Ramos (cell line): ENCODE data around the gene WWC1.

Experiments used
- in situ Hi-C: fragments of 300-500 bp; cut with MboI; formaldehyde crosslinking; loops from one replicate; pipeline ENCODE4 v1.14.3; 2022; ENCODE audit warnings: low sequenced_read_pairs; ENCODE audit not compliant: unreplicated experiment

WWC1 gene

DNA sequence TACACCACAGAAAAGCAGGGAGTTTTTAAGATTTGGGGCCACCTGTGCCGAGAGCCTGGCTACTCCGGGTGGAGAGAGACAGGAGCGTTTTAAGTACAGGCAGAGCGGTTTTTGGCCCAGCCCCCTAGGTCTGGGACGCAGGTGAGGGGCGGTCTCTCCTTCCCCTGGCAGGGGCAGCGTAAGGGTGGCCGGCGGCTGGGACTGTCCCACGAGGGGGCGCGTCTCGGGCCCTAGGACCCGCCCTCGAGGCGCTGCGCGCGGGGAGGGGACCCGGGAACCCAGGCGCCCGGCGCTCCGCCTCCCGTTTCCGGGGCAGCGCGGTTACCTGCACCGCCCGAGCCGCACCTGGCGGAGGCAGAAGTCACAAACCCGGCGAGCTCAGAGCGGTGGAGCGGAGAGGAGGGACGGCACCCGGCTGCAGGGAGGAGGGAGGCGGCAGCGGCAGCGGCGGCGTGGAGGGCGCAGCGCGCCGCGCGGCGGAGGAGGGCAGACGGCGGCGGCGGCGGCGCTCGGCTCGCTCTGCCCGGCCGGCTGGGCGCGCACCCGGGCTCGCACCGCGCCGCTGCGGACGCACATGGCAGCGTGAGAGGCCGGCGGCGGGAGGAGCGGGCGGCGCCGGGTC lies at the start of gene WWC1:
Gene WWC1 (plus strand): TSS at position 304 of the 622 bp plus-strand sequence. CDS start 508 bp downstream, outside the sequence.
- in situ Hi-C loops = no loop called here

- in situ Hi-C loops = no loop called here
Observed at GRCh38 chr5:168244838-168245559, 46.4 kb upstream of the WWC1 start.

DNA sequence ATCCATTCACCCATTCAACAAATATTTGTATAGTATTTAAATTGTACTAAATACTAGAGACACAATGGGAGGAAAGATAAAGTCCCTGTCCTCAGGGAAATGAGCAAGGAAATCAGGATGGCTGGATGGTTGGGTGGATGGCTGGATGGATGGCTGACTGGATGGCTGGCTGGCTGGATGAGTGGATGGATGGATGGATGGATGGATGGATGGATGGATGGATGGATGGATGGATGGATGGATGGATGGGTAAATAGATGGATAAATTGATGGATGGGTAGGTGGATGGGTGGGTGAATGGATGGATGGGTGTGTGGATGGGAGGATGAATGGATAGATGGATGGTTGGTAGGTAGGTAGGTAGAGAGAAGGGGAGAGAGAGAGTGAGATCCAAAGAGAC lies 41.5 kb upstream of the WWC1 start:
- in situ Hi-C loops = loop anchor here (25.0 kb wide), 2 partner anchors 437 to 1037 kb away; no protein-coding TSS in a partner anchor

GRCh38 chr5:168251259-168251658 lies 40.2 kb upstream of the WWC1 start:
- in situ Hi-C loops = loop anchor here (25.0 kb wide), 2 partner anchors 436 to 1036 kb away; no protein-coding TSS in a partner anchor

DNA sequence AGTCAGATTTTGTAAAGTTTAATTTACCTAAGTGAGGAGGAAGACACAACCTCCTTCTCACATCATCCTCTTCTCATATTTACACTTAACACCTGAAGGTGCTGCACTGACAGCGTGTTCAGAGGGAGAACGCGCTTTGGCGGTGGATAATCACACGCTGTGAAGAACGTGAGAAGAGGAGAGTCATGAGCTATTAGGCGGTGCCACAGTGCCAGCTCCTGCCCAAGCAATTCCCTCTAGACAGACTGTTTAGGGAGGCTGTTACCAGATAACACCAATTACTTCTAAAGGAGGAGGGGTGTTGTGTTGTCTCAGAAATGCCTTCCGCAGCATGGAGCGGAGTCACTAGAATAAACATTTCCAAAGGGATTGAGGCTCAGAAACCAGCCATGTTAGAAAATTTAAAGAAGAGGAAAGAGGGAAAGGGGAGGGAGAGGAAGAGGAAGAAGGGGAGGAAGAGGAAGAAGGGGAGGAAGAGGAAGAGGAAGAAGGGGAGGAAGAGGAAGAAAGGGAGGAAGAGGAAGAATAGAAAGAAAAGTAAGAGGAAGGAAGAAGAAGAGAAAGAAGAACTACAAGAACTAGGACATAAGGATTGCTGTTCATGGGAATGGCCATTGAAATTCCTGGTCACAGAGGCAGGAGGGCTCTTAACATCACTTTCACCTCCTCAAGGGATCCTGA lies 37.3 kb upstream of the WWC1 start:
- in situ Hi-C loops = loop anchor here (25.0 kb wide), 2 partner anchors 433 to 1033 kb away; no protein-coding TSS in a partner anchor

- in situ Hi-C loops = loop anchor here (25.0 kb wide), 2 partner anchors 427 to 1027 kb away; no protein-coding TSS in a partner anchor
Observed at GRCh38 chr5:168260353-168261226, 30.9 kb upstream of the WWC1 start.

- in situ Hi-C loops = loop anchor here (25.0 kb wide), 2 partner anchors 426 to 1026 kb away; no protein-coding TSS in a partner anchor
Observed at GRCh38 chr5:168261227-168261571, 30.2 kb upstream of the WWC1 start.

DNA sequence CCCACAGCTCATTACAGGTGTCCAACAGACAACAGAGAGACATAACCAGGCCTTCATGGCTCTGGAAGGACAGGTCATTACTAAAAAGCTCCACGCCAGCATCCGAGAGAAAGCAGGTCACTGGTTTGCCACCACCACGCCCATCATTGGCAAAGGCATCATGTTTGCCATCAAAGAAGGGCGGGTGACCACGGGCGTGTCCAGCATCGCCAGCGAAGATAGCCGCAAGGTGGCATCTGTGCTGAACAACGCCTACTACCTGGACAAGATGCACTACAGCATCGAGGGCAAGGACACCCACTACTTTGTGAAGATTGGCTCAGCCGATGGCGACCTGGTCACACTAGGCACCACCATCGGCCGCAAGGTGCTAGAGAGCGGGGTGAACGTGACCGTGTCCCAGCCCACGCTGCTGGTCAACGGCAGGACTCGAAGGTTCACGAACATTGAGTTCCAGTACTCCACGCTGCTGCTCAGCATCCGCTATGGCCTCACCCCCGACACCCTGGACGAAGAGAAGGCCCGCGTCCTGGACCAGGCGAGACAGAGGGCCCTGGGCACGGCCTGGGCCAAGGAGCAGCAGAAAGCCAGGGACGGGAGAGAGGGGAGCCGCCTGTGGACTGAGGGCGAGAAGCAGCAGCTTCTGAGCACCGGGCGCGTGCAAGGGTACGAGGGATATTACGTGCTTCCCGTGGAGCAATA lies 29.3 kb upstream of the WWC1 start:
- in situ Hi-C loops = loop anchor here (25.0 kb wide), 2 partner anchors 425 to 1025 kb away; no protein-coding TSS in a partner anchor

DNA sequence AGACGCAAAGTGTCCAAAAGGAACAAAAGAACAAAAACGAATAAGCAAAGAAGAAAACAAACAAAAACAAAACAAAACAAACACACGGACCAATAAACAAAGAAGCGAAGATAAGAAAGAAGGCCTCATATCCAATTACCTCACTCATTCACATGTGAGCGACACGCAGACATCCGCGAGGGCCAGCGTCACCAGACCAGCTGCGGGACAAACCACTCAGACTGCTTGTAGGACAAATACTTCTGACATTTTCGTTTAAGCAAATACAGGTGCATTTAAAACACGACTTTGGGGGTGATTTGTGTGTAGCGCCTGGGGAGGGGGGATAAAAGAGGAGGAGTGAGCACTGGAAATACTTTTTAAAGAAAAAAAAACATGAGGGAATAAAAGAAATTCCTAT lies 28.3 kb upstream of the WWC1 start:
- in situ Hi-C loops = loop anchor here (25.0 kb wide), 2 partner anchors 424 to 1024 kb away; no protein-coding TSS in a partner anchor

GRCh38 chr5:168266016-168266415 lies 25.4 kb upstream of the WWC1 start:
- in situ Hi-C loops = loop anchor here (25.0 kb wide), 2 partner anchors 421 to 1021 kb away; no protein-coding TSS in a partner anchor

- in situ Hi-C loops = loop anchor here (25.0 kb wide), 2 partner anchors 418 to 1018 kb away; no protein-coding TSS in a partner anchor
Observed at GRCh38 chr5:168268949-168269936, 22.2 kb upstream of the WWC1 start.

DNA sequence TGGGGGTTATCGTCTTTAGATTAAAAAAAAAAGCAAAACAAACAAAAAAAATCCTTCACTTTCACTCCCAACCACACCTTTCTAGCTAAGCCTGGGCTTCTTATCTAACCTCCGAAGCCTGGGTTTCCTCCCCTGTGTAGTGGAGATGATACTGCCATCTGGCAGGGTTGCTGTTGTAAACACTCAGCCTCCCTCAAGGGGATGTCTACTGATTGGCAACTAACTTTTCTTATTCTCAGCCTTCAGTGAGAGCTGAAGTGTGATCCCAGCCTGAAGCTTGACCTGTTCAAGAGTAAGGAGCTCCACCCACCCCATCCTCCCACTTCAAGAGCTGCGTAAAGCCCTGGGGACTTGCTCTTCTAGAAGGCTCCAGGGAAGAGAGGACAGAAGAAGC lies 21.5 kb upstream of the WWC1 start:
- in situ Hi-C loops = loop anchor here (25.0 kb wide), 2 partner anchors 417 to 1017 kb away; no protein-coding TSS in a partner anchor

DNA sequence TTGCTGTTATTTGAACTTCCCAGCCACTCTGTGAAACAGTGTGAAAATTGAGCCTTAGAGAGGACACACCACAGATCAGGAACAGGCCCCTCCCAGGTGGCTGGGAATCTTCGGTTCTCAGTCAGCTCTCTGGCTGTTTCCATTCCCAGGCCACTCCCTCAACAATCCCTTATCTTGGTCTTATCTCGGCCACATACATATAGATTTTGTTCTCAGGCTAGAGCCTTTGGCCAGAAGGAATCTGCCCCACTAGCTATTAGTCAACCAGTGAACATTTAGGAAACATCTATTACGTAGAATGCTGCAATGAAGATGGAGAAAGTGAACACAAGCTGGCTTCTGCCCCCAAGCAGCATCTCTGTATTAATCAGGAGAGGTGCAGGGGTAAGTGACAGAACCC lies 21.0 kb upstream of the WWC1 start:
- in situ Hi-C loops = loop anchor here (25.0 kb wide), 2 partner anchors 417 to 1017 kb away; no protein-coding TSS in a partner anchor

- in situ Hi-C loops = loop anchor here (25.0 kb wide), 2 partner anchors 414 to 1014 kb away; no protein-coding TSS in a partner anchor
Observed at GRCh38 chr5:168273056-168273980, 18.1 kb upstream of the WWC1 start.

- in situ Hi-C loops = loop anchor here (25.0 kb wide), 2 partner anchors 413 to 1013 kb away; no protein-coding TSS in a partner anchor
Observed at GRCh38 chr5:168274406-168274805, 17.0 kb upstream of the WWC1 start.

- in situ Hi-C loops = no loop called here
Observed at GRCh38 chr5:168275940-168276339, 15.5 kb upstream of the WWC1 start.

GRCh38 chr5:168282120-168282519 lies 9.3 kb upstream of the WWC1 start:
- in situ Hi-C loops = no loop called here
